DMS114 treated with DMSO at 0.1 percent for 48 hours (cell line): ENCODE data around the gene SAMHD1.
"Not testable (repeated sequence)": the region's sequence is repeated elsewhere in the genome, so short reads cannot be mapped to it uniquely, and the experiment has no call there.

ENCODE experiments used
- DNase-seq: peaks from one replicate; lab custom pipeline; 2025; ENCODE audit not compliant: unreplicated experiment; lab: John Stamatoyannopoulos, UW

The SAMHD1 gene

GRCh38 chr20:36956674-36957073 lies 5.2 kb upstream of the SAMHD1 start:
- DNase-seq: no peak

- DNase-seq: no peak
These were observed 4.5 kb upstream of the SAMHD1 start for GRCh38 chr20:36956016-36956415.

GRCh38 chr20:36951979-36952738 lies 651 bp upstream of the SAMHD1 start:
- no peak for DNase-seq

GRCh38 chr20:36950414-36951197 lies 902 bp downstream of the SAMHD1 start:
- DNase-seq: no peak

- no peak for DNase-seq
These were observed 10.1 kb downstream of the SAMHD1 start for GRCh38 chr20:36941401-36941835.

GRCh38 chr20:36937402-36937770 lies 14.1 kb downstream of the SAMHD1 start:
- DNase-seq: no peak

GRCh38 chr20:36936761-36937401 lies 14.6 kb downstream of the SAMHD1 start:
- not testable (repeated sequence) for DNase-seq

GRCh38 chr20:36936341-36936740 lies 15.2 kb downstream of the SAMHD1 start:
- DNase-seq: no peak

GRCh38 chr20:36933571-36933970 lies 17.9 kb downstream of the SAMHD1 start:
- DNase-seq: not testable (repeated sequence)

- no peak for DNase-seq
These were observed 18.8 kb downstream of the SAMHD1 start for GRCh38 chr20:36932476-36933426.

GRCh38 chr20:36932067-36932466 lies 19.4 kb downstream of the SAMHD1 start:
- not testable (repeated sequence) for DNase-seq

GRCh38 chr20:36929691-36930090 lies 21.8 kb downstream of the SAMHD1 start:
- no peak for DNase-seq

- no peak for DNase-seq
These were observed 22.2 kb downstream of the SAMHD1 start for GRCh38 chr20:36929290-36929689.

GRCh38 chr20:36927704-36928103 lies 23.8 kb downstream of the SAMHD1 start:
- no peak for DNase-seq

GRCh38 chr20:36926653-36927200 lies 24.8 kb downstream of the SAMHD1 start:
- no peak for DNase-seq

- DNase-seq: no peak
These were observed 26.3 kb downstream of the SAMHD1 start for GRCh38 chr20:36925234-36925633.

GRCh38 chr20:36924167-36925045 lies 27.1 kb downstream of the SAMHD1 start:
- no peak for DNase-seq

- DNase-seq: no peak
These were observed 31.2 kb downstream of the SAMHD1 start for GRCh38 chr20:36920334-36920730.

- peak; percentile 51 for DNase-seq
These were observed 31.7 kb downstream of the SAMHD1 start for GRCh38 chr20:36919715-36920333.
